ENCODE results near the gene BEX1. TPM values are rescaled to one million over a fixed set of nuclear protein-coding genes. Genes with fewer than 3 reads are reported as not detected.
"Not testable (repeated sequence)": the region's sequence is repeated elsewhere in the genome, so short reads cannot be mapped to it uniquely, and the experiment has no call there.

Gene BEX1
- total and polyA plus RNA-seq, 9 of the 15 experiments (the other 6 are each of a cell fraction or from before 2014, with no cell fraction given): not detected

GRCh38 chrX:103103866-103104265, 39.9 kb upstream of the BEX1 start:
- H3K27me3 ChIP-seq (ENCODE audit: control insufficient read depth in 2 of 2, insufficient read depth in 2 of 2, low read length in 2 of 2); H3K27ac ChIP-seq (ENCODE audit: extremely low read depth, low read depth, low read length); H3K79me2 ChIP-seq (ENCODE audit: control insufficient read depth, insufficient read depth, low read length); in situ Hi-C loops (cut with MboI); H4K20me1 ChIP-seq (replicated peaks; ENCODE audit: control insufficient read depth, insufficient read depth, low read length); H3K36me3 ChIP-seq (ENCODE audit: control insufficient read depth, insufficient read depth, low read length); H3K9me3 ChIP-seq (replicated peaks; ENCODE audit: control insufficient read depth, insufficient read depth, low read depth, low read length); POLR2A ChIA-PET; H3K4me3 ChIP-seq; CTCF ChIA-PET (ENCODE audit: low intra/inter-chr PET ratio); ATAC-seq; H3K9ac ChIP-seq (ENCODE audit: insufficient read depth in 1 of 2, low read depth in 2 of 2, low read length in 2 of 2); DNase-seq (ENCODE audit: extremely low read depth in 1 of 4, low spot score in 3 of 4); H3K4me2 ChIP-seq (ENCODE audit: insufficient read depth, low read length); BruUV-seq (replicated peaks); H3K9me1 ChIP-seq (ENCODE audit: control insufficient read depth, insufficient read depth, low read length); H2AFZ ChIP-seq (ENCODE audit: low read depth, low read length); FAIRE-seq: not testable (repeated sequence)
- intact Hi-C loops (cut with micrococcal nuclease): loop anchor here (5.0 kb wide), 1 partner anchor 53 kb away; no protein-coding TSS in a partner anchor
- peak; percentile 25; the same call in 1 of the 2 replicates for TF ChIP-seq L3MBTL2 (IDR thresholded peaks at IDR 0.05)
- TF ChIP-seq NFIC (IDR thresholded peaks at IDR 0.05): peak; percentile 54; the same call in 1 of the 2 replicates
- TF ChIP-seq TAL1 (IDR thresholded peaks at IDR 0.05): peak; percentile 74
- peak; percentile 72 for TF ChIP-seq SOX6 (IDR thresholded peaks at IDR 0.05)
- peak; percentile 66 for TF ChIP-seq ARID1B (IDR thresholded peaks at IDR 0.05)
- TF ChIP-seq CBFA2T3 (IDR thresholded peaks at IDR 0.05): peak; percentile 81
- peak in 1 of 2 experiments; percentile 27; a peak in 1 of 4 replicates for TF ChIP-seq MNT (conservative IDR thresholded peaks at IDR 0.05)
- TF ChIP-seq NCOR1 (IDR thresholded peaks at IDR 0.05): peak; percentile 58
- TF ChIP-seq KDM1A (IDR thresholded peaks at IDR 0.05): peak; percentile 53 to 56; a peak in 2 of 4 replicates
- peak; percentile 82 for TF ChIP-seq CBFA2T2 (conservative IDR thresholded peaks at IDR 0.05)
- 0 out of 2 replicates have a peak, but pooled peaks have one; percentile 24 for TF ChIP-seq DPF2 (IDR thresholded peaks at IDR 0.05)
- H3K4me1 ChIP-seq (replicated peaks in 1 of 2; ENCODE audit: control insufficient read depth in 2 of 2, insufficient read depth in 2 of 2, low read length in 2 of 2): peaks cover 7 to 10% of the 10 kb centered on the region in 2 experiments; a peak in 3 of 5 replicates
- no CpG with 5 or more reads among the region's 2 CpGs for WGBS (ENCODE audit: insufficient coverage, low coverage, missing lambda C conversion rate)
